Stimulated activated naive CD8-positive, alpha-beta T cell treated with anti-CD3 and anti-CD28 coated beads, Interleukin-15, amount 100 ng/mL, for 72 hours (primary cell): Measurements from ENCODE around the gene EHF.

ENCODE experiments used
- ATAC-seq: fragments of 150-1000 bp; cut with Tn5 transposase; 2 replicates; pipeline ENCODE4 v1.10.0; 2021; ENCODE audit warnings: mild to moderate bottlenecking, moderate library complexity
- DNase-seq, 2 donors: peaks; one replicate each; pipeline ENCODE4 v3.0.0; 2021 to 2022
- H3K27ac Mint-ChIP-seq, 2 donors: one replicate each; pipeline ENCODE4 v1.8.0; 2022; ENCODE audit warnings: mild to moderate bottlenecking in 2 of 2, mixed read lengths in 2 of 2, moderate library complexity in 2 of 2
- H3K27me3 Mint-ChIP-seq: one replicate; pipeline ENCODE4 v1.8.0; 2022; ENCODE audit warnings: mixed read lengths
- H3K4me1 Mint-ChIP-seq: one replicate; pipeline ENCODE4 v1.8.0; 2022; ENCODE audit warnings: mild to moderate bottlenecking, mixed read lengths
- H3K4me3 Mint-ChIP-seq, 2 donors: one replicate each; pipeline ENCODE4 v1.8.0; 2022; ENCODE audit warnings: mild to moderate bottlenecking in 2 of 2, mixed read lengths in 2 of 2, moderate library complexity in 1 of 2
- H3K9me3 Mint-ChIP-seq, 2 donors: one replicate each; pipeline ENCODE4 v1.8.0; 2022; ENCODE audit warnings: mixed read lengths in 2 of 2

The EHF gene

DNA sequence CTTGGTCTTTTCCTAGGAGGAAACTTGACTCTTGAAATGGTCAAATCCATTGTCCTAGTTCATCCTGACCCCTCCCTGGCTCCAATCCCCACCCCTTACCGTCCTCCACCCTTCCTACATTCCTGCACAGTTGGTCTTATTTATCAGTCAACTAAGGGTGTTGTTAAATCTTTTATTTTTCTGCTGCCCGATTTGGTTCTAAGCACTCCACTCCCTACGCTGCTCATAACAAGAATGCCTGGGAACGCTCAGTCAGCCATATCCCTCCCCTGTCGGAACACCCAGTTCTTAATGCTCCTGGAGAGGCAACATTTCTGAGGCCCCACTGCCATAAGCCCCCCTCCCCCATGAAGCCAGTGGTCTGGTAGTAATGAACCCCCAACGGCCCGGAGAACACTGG, 9.7 kb downstream of the EHF start:
- Mint-ChIP-seq H3K27me3 (peaks cover 58% of the 10 kb centered on the region), H3K27ac (no peak overlapping the region), H3K4me1 (peaks cover 17% of the 10 kb centered on the region), H3K9me3 (no peaks in the 10 kb centered on the region), H3K4me3 (no peak overlapping the region)
- ATAC-seq, result no peak
- no peak for DNase-seq

DNA sequence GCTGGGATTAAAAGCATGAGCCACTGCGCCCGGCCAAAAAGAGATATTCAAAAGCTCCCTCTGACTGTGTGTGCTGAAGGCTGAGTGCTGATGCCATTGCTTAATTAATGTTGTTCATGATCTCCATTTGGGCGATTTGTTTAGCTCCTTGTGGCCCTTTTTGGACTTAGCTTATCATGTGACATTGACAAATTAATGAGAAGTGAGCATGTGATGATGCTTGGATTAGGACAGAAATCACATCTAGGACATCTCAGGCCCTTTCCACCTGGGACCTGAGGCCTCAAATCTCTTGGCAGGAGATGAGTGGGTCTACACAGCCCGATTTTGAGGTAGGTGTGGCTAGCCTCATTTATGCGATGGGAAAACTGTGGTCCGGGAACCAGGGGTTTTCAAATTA, 10.4 kb downstream of the EHF start:
- H3K9me3 Mint-ChIP-seq, result no peaks in the 10 kb centered on the region
- no peak overlapping the region for H3K27ac Mint-ChIP-seq
- ATAC-seq (no peak), DNase-seq (no peak)
- peaks cover 17% of the 10 kb centered on the region for H3K4me1 Mint-ChIP-seq
- no peak overlapping the region for H3K4me3 Mint-ChIP-seq
- H3K27me3 Mint-ChIP-seq, result peaks cover 58% of the 10 kb centered on the region

DNA sequence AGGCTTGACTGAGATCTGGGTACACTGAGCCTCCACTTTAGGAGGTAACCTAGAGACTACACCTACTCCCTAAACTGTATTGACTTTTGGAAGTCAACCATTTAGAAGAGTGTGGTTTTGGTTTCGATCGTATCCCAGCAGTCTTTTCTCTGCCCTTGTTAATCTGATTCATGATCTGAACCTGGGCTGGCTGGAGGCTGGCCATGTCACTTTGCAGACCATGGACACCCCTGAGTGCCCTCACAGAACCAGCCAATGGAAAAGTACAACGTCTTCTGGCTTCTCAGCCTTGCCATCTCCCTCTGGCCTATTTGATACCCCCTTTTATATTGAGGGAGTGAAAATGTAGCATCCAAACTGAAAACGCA, 10.8 kb downstream of the EHF start:
- DNase-seq (no peak), ATAC-seq (no peak)
- no peak overlapping the region for H3K4me3 Mint-ChIP-seq
- H3K27me3 Mint-ChIP-seq, result peaks cover 58% of the 10 kb centered on the region
- peaks cover 17% of the 10 kb centered on the region for H3K4me1 Mint-ChIP-seq
- H3K9me3 Mint-ChIP-seq, result no peaks in the 10 kb centered on the region
- no peak overlapping the region for H3K27ac Mint-ChIP-seq

DNA sequence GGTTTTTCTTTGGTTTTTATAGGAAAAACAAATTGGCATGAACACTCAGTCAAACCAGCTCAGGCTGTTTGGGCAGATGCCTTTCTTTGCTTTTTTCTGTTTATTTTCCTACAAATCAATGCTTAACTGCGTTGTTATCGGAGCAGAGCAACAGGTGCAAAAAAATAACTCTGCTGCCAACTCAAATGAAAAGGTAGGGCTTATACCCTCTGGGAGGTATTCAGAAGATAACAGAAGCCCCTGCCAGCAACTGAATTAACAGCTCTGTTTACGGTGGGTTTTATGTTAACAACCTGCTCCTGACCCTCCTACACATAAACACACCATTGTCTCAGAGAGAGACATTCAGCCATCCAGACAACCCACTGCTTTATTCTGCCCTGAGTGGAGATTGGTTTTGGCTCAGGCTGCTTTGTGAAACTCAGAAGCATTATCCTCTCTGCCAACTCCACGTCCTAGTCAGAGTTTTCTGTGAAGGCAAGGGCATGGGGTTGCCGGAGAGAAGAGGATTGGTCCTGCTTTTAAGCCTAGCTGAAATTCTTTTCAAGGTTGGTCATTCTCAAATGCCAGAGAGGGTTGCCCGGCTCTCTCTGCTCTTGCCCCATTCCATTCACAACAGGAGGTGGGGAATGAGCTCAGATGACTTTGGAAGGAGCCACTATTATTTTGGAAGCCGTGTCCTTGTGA, 11.4 kb downstream of the EHF start:
- H3K27me3 Mint-ChIP-seq, result peaks cover 58% of the 10 kb centered on the region
- H3K4me1 Mint-ChIP-seq, result peaks cover 17% of the 10 kb centered on the region
- DNase-seq (no peak), ATAC-seq (no peak)
- no peak overlapping the region for H3K4me3 Mint-ChIP-seq
- H3K27ac Mint-ChIP-seq, result no peak overlapping the region
- H3K9me3 Mint-ChIP-seq, result no peaks in the 10 kb centered on the region

DNA sequence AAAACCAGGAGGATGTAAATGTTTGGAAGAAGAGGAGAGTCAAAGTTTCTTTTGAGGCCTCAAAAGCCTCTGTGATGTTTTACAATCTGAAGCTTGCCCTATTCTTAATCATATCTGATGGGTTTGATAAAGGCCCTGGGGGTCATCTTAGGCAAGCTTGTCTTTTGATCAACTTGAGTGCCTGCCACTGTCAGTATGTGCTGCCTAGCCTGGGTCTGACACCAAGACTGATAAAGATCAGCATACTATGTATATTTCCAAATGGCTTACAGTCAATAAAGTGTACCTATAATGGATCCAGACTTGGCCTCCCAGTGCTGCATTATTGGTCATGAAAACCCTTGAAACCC, 12.7 kb downstream of the EHF start:
- DNase-seq, result no peak
- no peaks in the 10 kb centered on the region for H3K9me3 Mint-ChIP-seq
- H3K4me1 Mint-ChIP-seq, result peaks cover 17% of the 10 kb centered on the region
- peak; percentile 41 for ATAC-seq
- H3K4me3 Mint-ChIP-seq, result no peak overlapping the region
- peaks cover 66% of the 10 kb centered on the region for H3K27me3 Mint-ChIP-seq
- H3K27ac Mint-ChIP-seq, result no peak overlapping the region

DNA sequence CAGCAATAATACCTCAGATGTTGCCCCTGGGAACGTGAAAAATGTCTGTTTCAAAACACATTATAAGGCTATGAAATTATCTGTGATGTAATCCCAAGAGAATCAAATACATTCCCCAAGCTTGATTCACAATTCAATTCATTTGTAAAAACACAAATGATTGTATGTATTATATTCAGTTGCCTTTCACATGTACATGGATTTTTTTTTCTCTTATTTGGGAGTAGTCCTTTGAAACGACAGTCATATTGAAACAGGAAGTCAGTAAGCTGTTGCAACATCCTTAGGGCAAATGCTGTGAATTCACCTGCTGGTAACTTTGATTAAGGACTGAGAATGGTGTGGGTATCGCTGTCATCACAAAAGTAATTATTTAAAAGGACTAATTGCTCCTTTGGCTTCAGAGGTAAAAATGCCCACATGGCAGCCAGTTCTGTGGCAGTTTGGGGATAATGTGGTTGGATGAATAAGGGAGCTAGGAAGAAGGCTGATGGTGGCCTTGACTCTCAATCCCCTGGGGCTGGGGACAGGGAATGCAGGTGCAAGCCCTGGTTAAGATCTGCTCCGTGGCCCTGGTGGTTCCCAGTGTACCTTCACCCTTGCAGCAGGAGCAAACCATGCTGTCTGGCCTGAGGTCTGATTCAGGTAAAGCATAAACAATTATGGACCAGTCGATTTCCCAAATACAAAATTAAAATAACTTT, 13.2 kb downstream of the EHF start:
- DNase-seq, result no peak
- Mint-ChIP-seq H3K4me1 (peaks cover 17% of the 10 kb centered on the region), H3K9me3 (no peaks in the 10 kb centered on the region), H3K4me3 (peak overlapping the region in 1 of 2 donors; percentile 41), H3K27ac (no peak overlapping the region), H3K27me3 (peaks cover 66% of the 10 kb centered on the region)
- peak; percentile 82 for ATAC-seq

DNA sequence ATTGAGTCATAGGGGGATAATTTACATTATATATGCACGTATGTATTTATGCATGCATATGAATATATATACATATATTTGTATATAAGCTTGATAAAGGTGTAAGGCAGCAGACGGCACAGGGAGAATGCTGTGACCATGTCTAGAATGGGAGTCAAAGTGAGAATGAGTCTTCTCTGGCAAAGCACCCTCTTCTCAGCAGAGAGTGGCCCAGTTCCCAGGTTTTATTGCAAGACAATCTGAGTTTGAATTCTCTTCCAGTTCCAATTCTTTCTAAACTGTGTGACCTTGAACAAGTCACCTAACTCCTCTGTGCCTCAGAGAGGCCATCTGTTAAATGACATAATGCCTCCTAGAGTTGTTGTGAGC, 13.8 kb downstream of the EHF start:
- Mint-ChIP-seq H3K4me1 (peaks cover 17% of the 10 kb centered on the region), H3K27ac (no peak overlapping the region), H3K27me3 (peaks cover 66% of the 10 kb centered on the region), H3K9me3 (no peaks in the 10 kb centered on the region), H3K4me3 (no peak overlapping the region)
- DNase-seq (no peak), ATAC-seq (no peak)

DNA sequence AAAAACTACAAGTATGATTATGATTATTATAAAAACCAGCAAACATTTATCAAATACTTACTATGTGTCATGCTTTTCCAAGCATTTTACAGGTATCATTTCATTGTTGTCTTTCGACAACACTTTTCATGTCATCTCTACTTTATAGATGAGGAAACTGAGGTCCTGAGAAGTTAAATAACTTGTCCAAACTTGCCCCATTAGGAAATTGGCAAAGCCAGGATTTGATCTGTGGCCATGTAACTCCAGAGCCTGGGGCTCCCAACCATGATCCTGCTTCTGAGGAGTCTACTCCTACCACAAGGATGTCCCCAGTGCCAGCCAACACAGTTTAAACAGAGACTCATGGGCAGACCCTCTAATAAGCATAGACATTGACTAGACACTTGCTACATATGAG, 15.2 kb downstream of the EHF start:
- no peaks in the 10 kb centered on the region for H3K9me3 Mint-ChIP-seq
- peaks cover 76% of the 10 kb centered on the region for H3K27me3 Mint-ChIP-seq
- ATAC-seq, result no peak

DNA sequence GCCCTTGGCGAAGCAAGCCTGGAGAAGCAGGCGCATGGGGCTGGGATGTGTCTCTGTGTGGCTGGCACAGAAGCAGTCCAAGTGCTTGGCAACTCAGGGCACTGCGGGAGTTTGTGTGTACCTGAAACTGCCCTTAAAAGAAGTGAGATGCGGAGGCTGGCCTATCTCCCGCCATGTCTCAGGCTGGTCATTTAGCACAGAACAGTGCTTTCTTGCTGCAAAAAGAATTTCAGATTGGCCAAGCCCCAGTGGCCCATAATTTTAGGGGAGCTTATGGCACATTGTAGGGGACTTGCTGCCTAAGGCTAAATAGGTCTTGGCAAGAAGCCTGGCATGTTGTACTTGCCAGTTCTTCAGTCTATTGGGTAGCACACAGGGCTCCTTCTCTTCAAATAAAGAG, 16.4 kb downstream of the EHF start:
- DNase-seq, result no peak
- no peak for ATAC-seq
- peaks cover 17% of the 10 kb centered on the region for H3K4me1 Mint-ChIP-seq
- H3K27ac Mint-ChIP-seq, result no peak overlapping the region
- no peaks in the 10 kb centered on the region for H3K9me3 Mint-ChIP-seq
- no peak overlapping the region for H3K4me3 Mint-ChIP-seq
- H3K27me3 Mint-ChIP-seq, result peaks cover 83% of the 10 kb centered on the region

More for the DNA sequence above, 15.2 kb downstream of the EHF start:
- no peak overlapping the region for H3K27ac Mint-ChIP-seq
- no peak overlapping the region for H3K4me3 Mint-ChIP-seq
- peaks cover 17% of the 10 kb centered on the region for H3K4me1 Mint-ChIP-seq
- DNase-seq, result no peak

DNA sequence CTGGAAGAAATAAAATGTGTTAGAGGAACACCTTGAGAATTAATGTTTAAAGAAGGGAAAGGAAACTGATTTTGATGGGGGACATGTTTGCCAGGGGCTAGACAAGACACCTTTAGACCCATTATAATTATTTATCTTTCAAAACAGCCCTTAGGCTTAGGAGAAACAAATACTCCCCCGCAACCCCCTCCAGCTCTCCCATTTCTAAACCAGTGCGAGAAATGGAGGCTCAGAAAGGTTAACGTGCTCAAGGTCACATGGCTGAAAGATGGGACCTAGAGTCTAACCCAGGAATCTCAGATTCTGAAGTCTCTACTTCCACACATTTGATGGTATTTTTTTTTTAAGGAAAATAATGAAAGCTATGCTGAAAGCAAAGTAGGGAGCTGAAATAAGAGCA, 18.0 kb downstream of the EHF start:
- Mint-ChIP-seq H3K4me1 (peaks cover 7% of the 10 kb centered on the region), H3K27ac (no peak overlapping the region), H3K27me3 (peaks cover 85% of the 10 kb centered on the region)

DNA sequence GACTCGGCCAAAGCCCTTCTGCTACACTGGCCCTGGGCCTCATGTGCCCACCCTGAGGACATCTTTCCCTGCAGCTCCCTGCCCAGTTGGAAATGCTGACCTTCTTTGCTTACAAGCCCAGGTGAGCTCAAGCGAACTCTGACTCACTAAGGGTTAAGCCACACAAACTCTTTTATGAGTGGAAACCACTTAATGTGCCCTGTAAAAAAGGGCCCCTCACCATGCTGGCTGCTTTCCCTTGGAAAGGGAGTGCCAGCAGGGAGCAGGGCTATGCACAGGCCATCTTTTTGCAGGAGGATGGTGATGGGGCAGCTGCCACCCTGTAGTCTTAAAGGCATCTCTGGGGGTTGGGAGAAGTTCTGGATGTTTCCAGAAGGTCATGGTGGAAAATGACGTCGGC, 18.7 kb downstream of the EHF start:
- no peak for DNase-seq
- Mint-ChIP-seq H3K4me3 (no peak overlapping the region), H3K27me3 (peaks cover 92% of the 10 kb centered on the region), H3K4me1 (peaks cover under 1% of the 10 kb centered on the region), H3K9me3 (no peaks in the 10 kb centered on the region), H3K27ac (no peak overlapping the region)
- ATAC-seq, result no peak

More for the DNA sequence above, 18.0 kb downstream of the EHF start:
- H3K4me3 Mint-ChIP-seq, result no peak overlapping the region
- no peak for ATAC-seq
- no peak for DNase-seq
- H3K9me3 Mint-ChIP-seq, result no peaks in the 10 kb centered on the region

DNA sequence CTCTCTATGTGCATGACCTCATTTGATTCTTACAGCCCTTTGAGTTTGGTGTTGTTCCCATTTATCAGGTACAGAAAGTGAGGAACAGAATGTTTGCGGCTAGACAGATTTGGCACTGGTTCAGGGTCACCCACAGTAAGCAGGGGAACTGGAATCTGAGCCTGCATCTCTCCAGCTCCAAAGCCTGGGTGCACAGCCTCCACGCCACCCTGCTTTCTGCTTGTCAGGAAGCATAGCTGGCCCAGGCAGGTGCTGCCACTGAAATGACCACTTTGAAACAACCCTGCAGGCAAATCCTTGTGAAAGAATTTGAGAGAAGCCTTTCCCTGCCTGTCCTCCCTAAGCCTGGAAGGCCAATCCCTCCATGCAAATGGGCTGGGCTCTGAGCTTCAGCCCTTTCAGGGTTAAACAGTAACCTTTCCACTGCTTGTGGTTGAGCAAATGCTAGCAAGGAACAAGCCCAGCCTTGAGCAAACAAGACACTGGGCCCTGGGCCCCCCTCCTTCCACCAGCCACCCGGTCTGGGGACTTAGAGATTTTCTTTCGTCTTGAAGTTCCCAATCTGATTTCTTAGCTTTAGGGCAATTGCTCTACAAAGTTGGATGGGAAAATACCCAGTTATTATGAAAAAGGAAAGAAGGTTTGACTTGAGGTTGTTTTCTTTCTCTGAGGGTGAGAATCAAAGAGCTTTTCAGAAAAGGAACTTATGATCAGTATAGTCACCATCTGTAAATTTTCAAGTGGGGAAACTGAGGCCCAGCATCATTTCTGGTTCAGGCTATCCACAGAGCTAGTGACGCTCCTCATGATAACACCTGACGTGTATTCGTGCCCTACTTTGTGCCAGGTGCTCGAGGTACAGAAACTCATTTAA, 19.4 kb downstream of the EHF start:
- Mint-ChIP-seq H3K9me3 (no peaks in the 10 kb centered on the region), H3K4me3 (no peak overlapping the region), H3K27ac (no peak overlapping the region), H3K27me3 (peaks cover 98% of the 10 kb centered on the region), H3K4me1 (no peaks in the 10 kb centered on the region)
- ATAC-seq (no peak), DNase-seq (no peak)

DNA sequence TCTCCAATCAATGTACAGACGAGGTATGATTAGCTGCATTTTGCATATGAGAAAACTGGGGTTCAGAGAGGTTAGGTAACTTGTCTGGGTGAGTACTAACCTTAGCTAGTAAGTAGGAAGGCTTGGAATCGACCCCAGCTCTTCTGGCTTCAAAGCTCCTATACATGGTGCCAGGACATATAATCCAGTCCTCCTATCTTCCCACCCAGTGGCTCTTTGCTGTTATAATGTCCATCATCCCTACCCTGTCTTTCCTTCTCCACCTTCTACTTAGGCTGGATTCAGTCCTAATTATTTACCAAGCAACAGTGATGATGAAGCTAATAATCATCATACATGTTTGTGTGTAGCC, 20.0 kb downstream of the EHF start:
- no peaks in the 10 kb centered on the region for H3K9me3 Mint-ChIP-seq
- ATAC-seq, result no peak
- no peak overlapping the region for H3K27ac Mint-ChIP-seq
- H3K4me3 Mint-ChIP-seq, result no peak overlapping the region
- peaks cover 98% of the 10 kb centered on the region for H3K27me3 Mint-ChIP-seq
- no peak for DNase-seq
- no peaks in the 10 kb centered on the region for H3K4me1 Mint-ChIP-seq

DNA sequence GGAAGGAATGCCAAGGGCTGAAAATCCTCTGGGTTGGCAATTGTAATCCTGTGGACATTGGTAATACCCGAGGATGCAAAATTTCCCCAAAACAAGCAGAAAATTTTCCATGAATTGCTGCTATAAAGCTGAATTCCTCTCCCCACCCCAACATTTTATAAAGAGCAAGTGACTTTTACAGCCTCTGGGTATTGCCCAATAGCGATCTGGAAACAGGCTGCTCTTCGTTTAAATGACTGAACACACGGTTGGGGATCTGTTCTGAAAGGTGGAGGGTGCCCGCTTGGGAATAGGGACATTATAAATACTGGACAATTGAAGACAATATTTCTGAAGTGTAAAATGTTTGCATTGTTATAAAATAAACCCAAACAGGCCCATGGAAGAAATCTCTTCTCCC, 20.6 kb downstream of the EHF start:
- Mint-ChIP-seq H3K4me1 (no peaks in the 10 kb centered on the region), H3K27ac (no peak overlapping the region), H3K9me3 (no peaks in the 10 kb centered on the region), H3K4me3 (no peak overlapping the region), H3K27me3 (peaks cover 98% of the 10 kb centered on the region)
- no peak for DNase-seq
- no peak for ATAC-seq

DNA sequence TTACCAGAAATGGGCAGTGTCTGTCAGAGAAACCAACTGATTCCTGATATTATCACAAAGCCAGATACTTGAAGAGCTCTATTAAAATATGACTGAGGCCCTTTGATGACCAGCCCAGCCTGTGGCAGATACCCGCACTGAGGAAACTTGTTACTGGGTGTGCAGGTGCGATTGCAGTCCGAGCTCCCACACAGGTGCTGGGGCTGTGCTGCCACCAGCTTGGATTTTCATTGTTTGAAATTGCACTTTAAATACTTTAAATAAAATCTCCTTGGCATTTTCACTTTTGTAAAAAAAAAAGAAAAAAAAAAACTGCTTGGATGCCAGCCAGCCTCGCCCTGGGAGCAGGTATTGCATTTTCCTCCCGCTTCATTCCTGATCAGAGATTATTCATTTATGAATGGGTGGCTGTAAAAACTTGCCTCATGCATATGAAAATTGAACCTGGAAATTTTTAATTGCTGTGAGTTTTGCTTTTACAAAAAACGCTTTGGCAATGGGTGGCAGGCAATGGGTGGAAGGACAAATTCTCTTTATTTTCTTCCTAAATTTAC, 21.2 kb downstream of the EHF start:
- H3K4me3 Mint-ChIP-seq, result no peak overlapping the region
- DNase-seq (no peak), ATAC-seq (no peak)
- H3K27me3 Mint-ChIP-seq, result peaks cover 98% of the 10 kb centered on the region
- no peaks in the 10 kb centered on the region for H3K4me1 Mint-ChIP-seq
- H3K27ac Mint-ChIP-seq, result no peak overlapping the region
- H3K9me3 Mint-ChIP-seq, result no peaks in the 10 kb centered on the region

DNA sequence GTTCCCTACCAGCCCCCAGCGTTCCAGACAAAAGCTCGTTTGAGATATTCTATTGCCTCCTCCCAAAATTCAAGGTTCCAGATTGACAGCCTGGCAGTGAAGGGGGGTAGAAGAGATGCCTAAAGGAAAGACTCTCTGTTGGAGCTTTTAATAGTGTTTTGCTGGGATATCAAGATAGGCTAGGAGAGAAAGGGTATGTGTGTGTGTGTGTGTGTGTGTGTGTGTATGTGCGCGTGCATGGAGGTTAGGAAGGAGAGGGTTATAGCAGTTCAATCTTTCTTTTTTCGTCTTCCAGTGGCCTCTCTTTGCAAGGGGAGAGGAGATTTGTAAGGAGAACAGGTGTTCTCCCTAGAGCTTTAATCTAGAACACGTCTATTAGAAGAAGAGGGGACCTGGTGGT, 22.0 kb downstream of the EHF start:
- DNase-seq (no peak), ATAC-seq (no peak)
- H3K4me1 Mint-ChIP-seq, result peaks cover 3% of the 10 kb centered on the region
- peaks cover 99% of the 10 kb centered on the region for H3K27me3 Mint-ChIP-seq
- H3K27ac Mint-ChIP-seq, result no peak overlapping the region
- no peak overlapping the region for H3K4me3 Mint-ChIP-seq
- no peaks in the 10 kb centered on the region for H3K9me3 Mint-ChIP-seq
